ENCODE data around the gene NEIL3. TPM values are rescaled to one million over a fixed set of nuclear protein-coding genes. Genes with fewer than 3 reads are reported as not detected.
"Not testable (repeated sequence)": the region's sequence is repeated elsewhere in the genome, so short reads cannot be mapped to it uniquely, and the experiment has no call there.

Gene NEIL3
- polyA plus RNA-seq, 5 donors, result 3.6 to 15.3 (median 7.9) TPM

GRCh38 chr4:177301126-177301639, 8.5 kb upstream of the NEIL3 start:
- DNase-seq, result no peak

GRCh38 chr4:177302371-177303100, 7.1 kb upstream of the NEIL3 start:
- no peak for DNase-seq

- DNase-seq, result no peak
Observed at GRCh38 chr4:177304094-177304493, 5.6 kb upstream of the NEIL3 start.

- not testable (repeated sequence) for DNase-seq
Observed at GRCh38 chr4:177304864-177305263, 4.8 kb upstream of the NEIL3 start.

GRCh38 chr4:177308125-177308524, 1.5 kb upstream of the NEIL3 start:
- DNase-seq, result no peak

GRCh38 chr4:177308847-177309521, 690 bp upstream of the NEIL3 start:
- DNase-seq, result no peak

- DNase-seq, result no peak
Observed at GRCh38 chr4:177311589-177311988, 1.9 kb downstream of the NEIL3 start.

GRCh38 chr4:177313263-177313662, 3.6 kb downstream of the NEIL3 start:
- no peak for DNase-seq

- DNase-seq, result no peak
Observed at GRCh38 chr4:177315767-177316464, 6.2 kb downstream of the NEIL3 start.

GRCh38 chr4:177320721-177321120, 11.0 kb downstream of the NEIL3 start:
- no peak for DNase-seq

- DNase-seq, result no peak
Observed at GRCh38 chr4:177321647-177322046, 12.0 kb downstream of the NEIL3 start.

- DNase-seq, result no peak
Observed at GRCh38 chr4:177322266-177322665, 12.6 kb downstream of the NEIL3 start.

- no peak for DNase-seq
Observed at GRCh38 chr4:177322881-177323280, 13.2 kb downstream of the NEIL3 start.

GRCh38 chr4:177323416-177323815, 13.7 kb downstream of the NEIL3 start:
- DNase-seq, result no peak

- DNase-seq, result no peak
Observed at GRCh38 chr4:177332119-177332518, 22.4 kb downstream of the NEIL3 start.

- DNase-seq, result peak in 1 of 2 donors; percentile 30
Observed at GRCh38 chr4:177339477-177340374, 30.1 kb downstream of the NEIL3 start.

GRCh38 chr4:177348348-177348747, 38.7 kb downstream of the NEIL3 start:
- DNase-seq, result no peak

- no peak for DNase-seq
Observed at GRCh38 chr4:177349191-177349590, 39.5 kb downstream of the NEIL3 start.

- no peak for DNase-seq
Observed at GRCh38 chr4:177351622-177352244, 42.1 kb downstream of the NEIL3 start.

- DNase-seq, result no peak
Observed at GRCh38 chr4:177356206-177356605, 46.5 kb downstream of the NEIL3 start.

- no peak for DNase-seq
Observed at GRCh38 chr4:177356921-177357320, 47.2 kb downstream of the NEIL3 start.
